ENCODE measurements around the gene B3GALT4. TPM values are rescaled to one million over a fixed set of nuclear protein-coding genes. Genes with fewer than 3 reads are reported as not detected.
"Not testable (repeated sequence)": the region's sequence is repeated elsewhere in the genome, so short reads cannot be mapped to it uniquely, and the experiment has no call there.

Gene B3GALT4
- total RNA-seq, 1 experiment from 2014 or later: not detected

DNA sequence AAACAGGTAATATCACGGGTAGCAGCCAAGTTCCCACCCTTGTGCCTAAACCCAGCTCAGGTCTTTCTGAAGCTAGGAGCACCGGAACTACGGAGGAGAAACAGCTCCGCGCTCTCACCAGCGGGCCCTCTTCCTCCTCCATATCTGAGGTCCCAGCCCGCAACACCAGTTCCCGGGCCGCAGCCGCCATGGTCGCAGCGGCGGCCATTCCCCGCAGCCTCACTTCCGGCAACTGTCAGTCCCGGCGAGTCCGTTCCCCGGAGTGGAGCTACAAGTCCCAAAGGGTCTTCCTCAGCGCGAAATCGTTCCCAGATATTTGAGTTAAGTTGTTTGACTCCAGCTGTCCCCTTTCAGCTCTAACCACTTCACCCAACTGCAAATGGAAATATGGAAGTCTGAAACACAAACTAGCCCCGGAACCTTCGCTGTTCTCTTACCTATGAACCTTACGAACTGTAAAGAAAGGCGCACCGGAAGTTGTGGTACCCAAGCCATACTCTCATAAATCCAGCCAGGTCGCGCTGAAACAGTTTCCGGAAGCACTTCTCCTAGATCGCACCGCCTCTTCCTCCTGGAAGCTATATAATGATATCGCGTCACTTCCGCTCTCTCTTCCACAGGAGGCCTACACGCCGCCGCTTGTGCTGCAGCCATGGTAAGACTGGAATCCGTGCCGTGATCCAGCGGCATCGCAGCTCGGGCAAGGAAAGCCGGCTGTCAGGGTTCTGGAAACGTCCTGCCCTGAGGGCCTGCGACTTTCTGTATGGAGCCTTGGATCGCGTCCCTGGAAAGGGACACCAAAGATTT lies 5.3 kb upstream of the B3GALT4 start, which contains the start of the genes RPS18 and VPS52:
Gene RPS18, plus strand, starts transcription at position 608 of the 807 bp plus-strand sequence. Its CDS starts 45 bp downstream, at position 653.
Gene VPS52, minus strand, starts transcription at position 409 of the 807 bp plus-strand sequence. Its CDS starts 201 bp downstream, at position 208.
- peak; percentile 100 for DNase-seq (ENCODE audit: low read depth)

- no peak for DNase-seq (ENCODE audit: low read depth)
Measured at GRCh38 chr6:33272275-33273128, 4.4 kb upstream of the B3GALT4 start.

GRCh38 chr6:33273129-33273923 lies 3.6 kb upstream of the B3GALT4 start:
- DNase-seq (ENCODE audit: low read depth): no peak

- no peak for DNase-seq (ENCODE audit: low read depth)
Measured at GRCh38 chr6:33273924-33274902, 2.7 kb upstream of the B3GALT4 start.

GRCh38 chr6:33275795-33276580 lies 935 bp upstream of the B3GALT4 start:
- DNase-seq (ENCODE audit: low read depth): not testable (repeated sequence)

DNA sequence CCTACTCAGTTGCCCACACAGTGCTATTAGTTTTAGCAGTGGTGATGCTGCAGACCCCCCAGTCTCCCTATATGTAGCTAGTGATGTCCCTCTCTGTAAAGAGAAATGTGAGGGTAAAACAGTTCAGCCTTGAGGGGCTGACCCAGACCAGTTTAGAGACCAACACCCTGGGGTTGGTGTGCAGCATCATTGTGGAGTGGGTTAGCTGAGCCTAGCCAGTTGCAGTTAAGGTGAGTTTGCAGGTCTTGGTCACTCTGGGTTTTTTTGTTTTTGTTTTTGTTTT lies 401 bp upstream of the B3GALT4 start:
- DNase-seq (ENCODE audit: low read depth): no peak

DNA sequence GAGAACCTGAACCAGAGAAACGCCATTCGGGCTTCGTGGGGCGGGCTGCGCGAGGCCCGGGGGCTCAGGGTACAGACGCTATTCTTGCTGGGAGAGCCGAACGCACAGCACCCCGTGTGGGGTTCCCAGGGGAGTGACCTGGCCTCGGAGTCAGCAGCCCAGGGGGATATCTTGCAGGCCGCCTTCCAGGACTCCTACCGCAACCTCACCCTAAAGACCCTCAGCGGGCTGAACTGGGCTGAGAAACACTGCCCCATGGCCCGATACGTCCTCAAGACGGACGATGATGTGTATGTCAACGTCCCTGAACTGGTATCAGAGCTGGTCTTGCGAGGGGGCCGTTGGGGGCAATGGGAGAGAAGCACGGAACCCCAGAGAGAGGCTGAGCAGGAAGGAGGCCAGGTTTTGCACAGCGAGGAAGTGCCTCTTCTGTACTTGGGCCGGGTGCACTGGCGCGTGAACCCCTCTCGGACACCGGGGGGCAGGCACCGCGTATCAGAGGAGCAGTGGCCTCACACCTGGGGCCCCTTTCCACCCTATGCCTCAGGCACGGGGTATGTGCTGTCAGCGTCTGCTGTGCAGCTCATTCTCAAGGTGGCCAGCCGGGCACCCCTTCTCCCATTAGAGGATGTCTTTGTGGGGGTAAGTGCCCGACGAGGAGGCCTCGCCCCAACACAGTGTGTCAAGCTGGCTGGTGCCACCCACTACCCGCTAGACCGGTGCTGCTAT lies 904 bp downstream of the B3GALT4 start:
- DNase-seq (ENCODE audit: low read depth): no peak

DNA sequence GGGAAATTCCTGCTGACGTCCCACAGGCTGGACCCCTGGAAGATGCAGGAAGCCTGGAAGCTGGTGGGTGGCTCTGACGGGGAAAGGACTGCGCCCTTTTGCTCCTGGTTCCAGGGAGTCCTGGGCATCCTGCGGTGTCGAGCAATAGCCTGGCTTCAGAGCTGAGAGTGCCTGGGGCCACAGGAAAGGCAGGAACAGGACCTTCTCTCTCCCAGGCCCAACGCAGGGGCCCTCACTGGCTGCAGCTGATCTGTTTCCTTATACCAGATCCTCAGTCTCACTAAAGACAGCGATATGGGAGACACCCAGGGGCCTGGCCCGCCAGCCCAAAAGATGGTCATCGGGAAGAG lies 1.4 kb downstream of the B3GALT4 start:
- DNase-seq (ENCODE audit: low read depth): peak; percentile 45

DNA sequence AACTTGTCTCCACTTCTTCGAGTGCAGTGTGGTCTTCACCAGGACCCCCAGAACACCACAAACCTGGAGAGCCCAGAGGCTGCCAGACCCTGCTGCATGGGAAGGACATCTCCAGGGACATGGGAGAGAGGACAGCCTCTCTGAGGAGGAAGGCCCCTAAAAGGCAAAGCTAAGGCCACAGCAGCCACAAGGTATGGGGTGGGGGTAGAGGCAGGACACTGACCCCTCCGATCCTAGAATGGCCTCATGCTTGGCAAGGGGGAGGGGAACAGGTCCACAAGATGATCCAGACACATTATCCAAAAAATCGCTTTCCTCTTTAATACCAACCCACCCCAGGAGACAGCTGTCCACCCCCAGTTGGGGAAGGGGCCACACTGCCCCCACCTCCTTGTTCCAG lies 1.9 kb downstream of the B3GALT4 start:
- DNase-seq (ENCODE audit: low read depth): no peak

- no peak for DNase-seq (ENCODE audit: low read depth)
Measured at GRCh38 chr6:33279257-33279695, 2.4 kb downstream of the B3GALT4 start.

- DNase-seq (ENCODE audit: low read depth): peak; percentile 76
Measured at GRCh38 chr6:33279971-33280511, 3.1 kb downstream of the B3GALT4 start.

DNA sequence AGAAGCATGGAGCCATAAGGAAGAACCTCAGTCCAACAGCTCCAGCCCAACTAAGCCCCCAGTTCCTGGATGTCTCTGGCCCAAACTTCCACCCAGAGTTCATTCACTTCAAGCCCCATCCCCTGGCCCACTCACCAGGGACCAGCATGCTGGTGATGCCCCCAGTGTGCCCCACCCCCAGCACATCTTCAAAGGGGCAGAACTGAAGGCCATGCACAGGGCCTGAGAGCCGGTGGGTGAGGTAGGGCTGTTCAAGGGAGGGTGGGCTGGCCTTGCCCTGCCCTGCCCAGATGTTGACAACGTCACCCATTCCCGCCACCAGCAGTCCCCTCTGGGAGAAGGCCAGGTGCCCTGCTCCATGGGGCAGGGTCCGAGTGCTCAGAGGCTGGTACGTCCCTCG lies 3.6 kb downstream of the B3GALT4 start:
- no peak for DNase-seq (ENCODE audit: low read depth)

DNA sequence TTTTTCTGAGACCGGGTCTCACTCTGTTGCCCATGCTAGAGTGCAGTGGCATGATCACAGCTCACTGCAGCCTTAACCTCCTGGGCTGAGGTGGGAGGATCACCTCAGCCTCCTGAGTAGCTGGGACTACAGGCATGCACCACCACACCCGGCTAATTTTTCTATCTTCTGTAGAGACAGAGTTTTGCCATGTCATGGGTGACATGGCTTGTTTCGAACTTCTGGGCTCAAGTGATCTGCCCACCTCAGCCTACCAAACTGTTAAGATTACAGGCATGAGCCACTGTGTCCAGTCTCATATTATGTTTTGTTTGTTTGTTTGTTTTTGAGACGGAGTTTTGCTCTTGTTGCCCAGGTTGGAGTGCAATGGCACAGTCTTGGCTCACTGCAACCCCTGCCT lies 8.3 kb downstream of the B3GALT4 start:
- not testable (repeated sequence) for DNase-seq (ENCODE audit: low read depth)

DNA sequence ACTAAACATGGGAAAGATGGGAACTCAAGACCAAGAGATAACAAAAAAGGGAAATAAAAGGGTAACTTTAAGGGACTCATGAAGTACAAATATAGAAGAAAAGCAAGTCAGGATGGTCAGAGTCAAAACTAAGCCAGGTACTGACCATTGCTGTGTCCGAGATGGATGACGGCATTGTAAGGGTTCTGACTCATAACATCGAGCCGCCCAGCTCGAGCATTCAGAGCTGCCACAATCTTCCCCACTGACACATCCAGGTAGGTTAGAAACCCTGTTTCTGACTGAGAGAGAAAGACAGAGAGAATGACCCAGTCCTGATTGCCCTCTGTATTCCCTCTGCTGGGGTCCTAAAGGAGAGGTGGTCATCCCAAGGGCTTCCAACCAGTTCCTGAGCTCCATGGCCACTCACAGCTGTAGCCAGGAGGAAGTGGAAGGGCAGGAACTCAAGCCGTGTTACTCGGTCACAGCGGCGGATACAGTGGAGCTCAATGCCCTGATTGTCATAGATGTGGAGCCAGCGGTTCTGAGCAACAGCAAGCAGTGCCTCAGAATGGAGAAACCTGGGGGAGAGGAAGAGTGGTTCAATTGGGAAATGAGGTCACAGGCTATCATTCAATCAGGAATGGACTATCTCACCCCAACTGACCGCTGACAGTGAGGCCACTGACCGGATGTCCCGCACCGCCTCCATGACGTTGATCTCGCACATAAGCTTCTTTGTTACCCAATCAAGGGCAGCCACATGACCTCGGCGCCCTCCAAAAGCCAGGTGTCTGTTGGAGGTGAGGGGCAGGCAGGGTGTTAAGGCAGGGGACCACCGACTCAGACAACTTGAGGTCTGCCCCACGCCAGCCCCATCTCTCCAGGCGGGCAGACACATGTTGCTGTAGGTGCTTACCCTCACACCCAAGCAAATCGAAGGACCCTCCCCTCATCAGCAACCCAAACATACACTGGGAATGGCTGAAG lies 10.3 kb downstream of the B3GALT4 start:
- DNase-seq (ENCODE audit: low read depth): no peak

GRCh38 chr6:33288141-33288920 lies 11.4 kb downstream of the B3GALT4 start:
- no peak for DNase-seq (ENCODE audit: low read depth)

- peak; percentile 96 for DNase-seq (ENCODE audit: low read depth)
Measured at GRCh38 chr6:33288921-33289783, 12.2 kb downstream of the B3GALT4 start, which contains the start of the genes PFDN6 and WDR46. Gene PFDN6, plus strand, starts transcription at chr6:33289601. Its CDS starts 256 bp downstream, at chr6:33289857. Gene WDR46, minus strand, starts transcription at chr6:33289239. Its CDS starts 69 bp downstream, at chr6:33289170.
